IMR-90 (cell line): ENCODE data around the gene RUNDC3A. TPM values are rescaled to one million over a fixed set of nuclear protein-coding genes. Genes with fewer than 3 reads are reported as not detected.

Experiments
- ATAC-seq: fragments of 200-7000 bp; cut with Tn5 transposase; 2 replicates; pipeline ENCODE4 v1.9.1; 2020; ENCODE audit warnings: low read depth, mild to moderate bottlenecking, moderate library complexity
- BruUV-seq: library from RNA; stranded (reverse); fragments of 400-500 nt; replicated peaks from 2 replicates; lab custom pipeline; 2021; lab: Mats Ljungman, UMichigan
- CTCF ChIA-PET: fragments of 300-600 bp; formaldehyde crosslinking; extraction: SDS; loops from one replicate; lab custom pipeline; 2021; ENCODE audit warnings: antibody characterized with exemption; lab: Yijun Ruan, JAX
- POLR2A ChIA-PET: fragments of 300-600 bp; sonication (Branson Sonifier 250); formaldehyde crosslinking; loops from one replicate; lab custom pipeline; 2022; ENCODE audit warnings: antibody characterized with exemption; ENCODE audit not compliant: unreplicated experiment; lab: Charles Lee
- DNase-seq: peaks from one replicate; pipeline ENCODE4 v3.0.0; 2013
- H2AFZ ChIP-seq: replicated peaks from 2 replicates; pipeline ENCODE3; 2013; ENCODE audit warnings: low read length, mild to moderate bottlenecking; ENCODE audit not compliant: poor library complexity
- H2AK5ac ChIP-seq: 2 replicates; pipeline ENCODE4 v1.6.1; 2013; ENCODE audit warnings: low read depth, low read length, inconsistent platforms
- H2AK9ac ChIP-seq: replicated peaks from 2 replicates; pipeline ENCODE3; 2013; ENCODE audit warnings: mild to moderate bottlenecking, low read depth, low read length, moderate library complexity; ENCODE audit not compliant: poor library complexity
- H2BK120ac ChIP-seq: 2 replicates; pipeline ENCODE4 v1.6.1; 2013; ENCODE audit warnings: low read depth, low read length, inconsistent platforms
- H2BK15ac ChIP-seq: 3 replicates; pipeline ENCODE4 v1.6.1; 2013; ENCODE audit warnings: low read depth, low read length, inconsistent platforms
- H2BK20ac ChIP-seq: 2 replicates; pipeline ENCODE4 v1.6.1; 2013; ENCODE audit warnings: low read depth, mild to moderate bottlenecking, inconsistent platforms, low read length, moderate library complexity
- H2BK5ac ChIP-seq: 2 replicates; pipeline ENCODE4 v1.6.1; 2013; ENCODE audit warnings: mild to moderate bottlenecking, low read depth, low read length, inconsistent platforms; ENCODE audit not compliant: poor library complexity, severe bottlenecking
- H3K14ac ChIP-seq: replicated peaks from 2 replicates; pipeline ENCODE4 v1.6.1; 2013; ENCODE audit warnings: low read depth, low read length, inconsistent platforms
- H3K18ac ChIP-seq: 2 replicates; pipeline ENCODE4 v1.6.1; 2013; ENCODE audit warnings: low read depth, low read length, control low read depth
- H3K23ac ChIP-seq: 2 replicates; pipeline ENCODE4 v1.6.1; 2013; ENCODE audit warnings: low read depth, low read length, inconsistent platforms
- H3K27ac ChIP-seq: 2 replicates; pipeline ENCODE4 v1.5.1; 2013; ENCODE audit warnings: mild to moderate bottlenecking, control low read depth, low read length; ENCODE audit not compliant: insufficient read depth
- H3K27me3 ChIP-seq: 2 replicates; pipeline ENCODE4 v1.6.1; 2013; ENCODE audit warnings: low read length; ENCODE audit not compliant: control insufficient read depth, insufficient read depth
- H3K36me3 ChIP-seq: 2 replicates; pipeline ENCODE4 v1.6.1; 2013; ENCODE audit warnings: low read length, mixed read lengths; ENCODE audit not compliant: control insufficient read depth, insufficient read depth
- H3K4ac ChIP-seq: 2 replicates; pipeline ENCODE4 v1.6.1; 2013; ENCODE audit warnings: low read depth, low read length, inconsistent platforms
- H3K4me1 ChIP-seq: 2 replicates; pipeline ENCODE4 v1.6.1; 2013; ENCODE audit warnings: low read length, mixed read lengths; ENCODE audit not compliant: control insufficient read depth, insufficient read depth
- H3K4me2 ChIP-seq: 2 replicates; pipeline ENCODE4 v1.6.1; 2013; ENCODE audit warnings: low read depth, mild to moderate bottlenecking, control low read depth, low read length, moderate library complexity
- H3K4me3 ChIP-seq: 2 replicates; pipeline ENCODE4 v1.5.1; 2013; ENCODE audit warnings: low read depth, mild to moderate bottlenecking, control low read depth, low read length, moderate library complexity; ENCODE audit not compliant: insufficient read depth
- H3K56ac ChIP-seq: 2 replicates; pipeline ENCODE4 v1.6.1; 2013; ENCODE audit warnings: low read length, inconsistent platforms; ENCODE audit not compliant: insufficient read depth; ENCODE audit errors: extremely low read depth
- H3K79me1 ChIP-seq, 2 experiments: 2 replicates each; pipeline ENCODE4 v1.6.1; 2013; ENCODE audit warnings: low read length in 2 of 2, inconsistent platforms in 1 of 2, low read depth in 1 of 2
- H3K9ac ChIP-seq: 2 replicates; pipeline ENCODE4 v1.6.1; 2013; ENCODE audit warnings: low read depth, low read length, control low read depth
- H3K9me1 ChIP-seq: 2 replicates; pipeline ENCODE4 v1.6.1; 2013; ENCODE audit warnings: low read length, inconsistent platforms; ENCODE audit not compliant: insufficient read depth
- H3K9me3 ChIP-seq: 2 replicates; pipeline ENCODE4 v1.6.1; 2013; ENCODE audit warnings: low read length; ENCODE audit not compliant: control insufficient read depth, insufficient read depth
- H4K20me1 ChIP-seq: 2 replicates; pipeline ENCODE4 v1.6.1; 2013; ENCODE audit warnings: low read length, inconsistent platforms; ENCODE audit not compliant: insufficient read depth
- H4K5ac ChIP-seq: 2 replicates; pipeline ENCODE4 v1.6.1; 2013; ENCODE audit warnings: mild to moderate bottlenecking, low read depth, low read length, control low read depth
- H4K8ac ChIP-seq, 2 experiments: 2 replicates each; pipeline ENCODE4 v1.6.1; 2013; ENCODE audit warnings: low read depth in 2 of 2, low read length in 2 of 2, control low read depth in 1 of 2, inconsistent platforms in 1 of 2
- H4K91ac ChIP-seq: 2 replicates; pipeline ENCODE4 v1.6.1; 2013; ENCODE audit warnings: low read depth, low read length, inconsistent platforms; ENCODE audit not compliant: insufficient read depth
- CHD1 ChIP-seq: IDR thresholded peaks from 2 replicates; pipeline ENCODE4 v1.6.1; 2012; ENCODE audit warnings: low read depth, low read length, improper control_type of control experiment
- FOS ChIP-seq: fragments of 150-350 bp; IDR thresholded peaks from 2 replicates; pipeline ENCODE4 v1.6.1; 2016; ENCODE audit warnings: low read depth, low read length
- MAFK ChIP-seq: IDR thresholded peaks from 2 replicates; pipeline ENCODE4 v1.6.1; 2012; ENCODE audit warnings: low read depth, low read length, improper control_type of control experiment
- MAZ ChIP-seq: IDR thresholded peaks from 2 replicates; pipeline ENCODE4 v1.6.1; 2012; ENCODE audit warnings: low read depth, mild to moderate bottlenecking, low read length, improper control_type of control experiment, moderate library complexity, borderline replicate concordance
- POLR2A ChIP-seq: IDR thresholded peaks from 2 replicates; pipeline ENCODE4 v1.6.1; 2012; ENCODE audit warnings: mild to moderate bottlenecking, low read depth, low read length
- RCOR1 ChIP-seq: IDR thresholded peaks from 2 replicates; pipeline ENCODE4 v1.6.1; 2012; ENCODE audit warnings: mild to moderate bottlenecking, low read length, improper control_type of control experiment; ENCODE audit not compliant: insufficient replicate concordance
- SMC3 ChIP-seq: fragments of 150-350 bp; IDR thresholded peaks from 2 replicates; pipeline ENCODE4 v1.6.1; 2016; ENCODE audit warnings: low read depth, mild to moderate bottlenecking, antibody characterized with exemption, low read length, moderate library complexity
- WGBS, 2 experiments: methylation state at CpG; one replicate each; pipeline versions ENCODE4 v1.1.5 to v1.1.7; 2013; ENCODE audit warnings: missing lambda C conversion rate in 2 of 2; ENCODE audit not compliant: insufficient read length in 1 of 2; ENCODE audit errors: extremely low coverage in 2 of 2; 5-methylcytosine and 5-hydroxymethylcytosine counted together
- dilution Hi-C: fragments of 300-500 bp; cut with HindIII; formaldehyde crosslinking; loops from one replicate; pipeline ENCODE4 v1.14.3; 2018; ENCODE audit warnings: low sequenced_read_pairs; ENCODE audit not compliant: unreplicated experiment
- in situ Hi-C: fragments of 300-500 bp; cut with MboI; formaldehyde crosslinking; loops from 3 replicates; pipeline ENCODE4 v1.14.3; 2019; ENCODE audit warnings: low sequenced_read_pairs, inconsistent platforms, mixed read lengths
- intact Hi-C: fragments of 100-400 bp; cut with micrococcal nuclease; formaldehyde crosslinking; loops from 2 replicates; pipeline ENCODE4 v1.10.0; 2022
- polyA plus RNA-seq, 3 experiments: library from polyadenylated mRNA; depleted of rRNA; stranded (reverse); fragments of >200 nt; gene quantifications; 2 replicates each; pipeline ENCODE4 v1.2.3, GENCODE V29; 2012; ENCODE audit warnings: low replicate concordance in 1 of 3
- total RNA-seq: library from RNA; depleted of rRNA; stranded (reverse); fragments of >200 nt; gene quantifications from 2 replicates; pipeline ENCODE4 v1.2.3, GENCODE V29; 2012
- TF ChIP-seq, protein P1 (sequence below): conservative IDR thresholded peaks from 2 replicates; pipeline ENCODE4 v1.5.1; 2012; ENCODE audit warnings: mild to moderate bottlenecking, low read depth, low read length, improper control_type of control experiment

RUNDC3A gene
- total and polyA plus RNA-seq, 2 of the 4 experiments (the other 2 are of a cell fraction) = under 0.01 to 0.34 TPM

GRCh38 chr17:44307387-44308186, 814 bp upstream of the RUNDC3A start:
- DNase-seq (no peak), ATAC-seq (peak; percentile 68)
- TF ChIP-seq SMC3 = no peak
- TF ChIP-seq CHD1 = no peak
- TF ChIP-seq, protein P1, sequence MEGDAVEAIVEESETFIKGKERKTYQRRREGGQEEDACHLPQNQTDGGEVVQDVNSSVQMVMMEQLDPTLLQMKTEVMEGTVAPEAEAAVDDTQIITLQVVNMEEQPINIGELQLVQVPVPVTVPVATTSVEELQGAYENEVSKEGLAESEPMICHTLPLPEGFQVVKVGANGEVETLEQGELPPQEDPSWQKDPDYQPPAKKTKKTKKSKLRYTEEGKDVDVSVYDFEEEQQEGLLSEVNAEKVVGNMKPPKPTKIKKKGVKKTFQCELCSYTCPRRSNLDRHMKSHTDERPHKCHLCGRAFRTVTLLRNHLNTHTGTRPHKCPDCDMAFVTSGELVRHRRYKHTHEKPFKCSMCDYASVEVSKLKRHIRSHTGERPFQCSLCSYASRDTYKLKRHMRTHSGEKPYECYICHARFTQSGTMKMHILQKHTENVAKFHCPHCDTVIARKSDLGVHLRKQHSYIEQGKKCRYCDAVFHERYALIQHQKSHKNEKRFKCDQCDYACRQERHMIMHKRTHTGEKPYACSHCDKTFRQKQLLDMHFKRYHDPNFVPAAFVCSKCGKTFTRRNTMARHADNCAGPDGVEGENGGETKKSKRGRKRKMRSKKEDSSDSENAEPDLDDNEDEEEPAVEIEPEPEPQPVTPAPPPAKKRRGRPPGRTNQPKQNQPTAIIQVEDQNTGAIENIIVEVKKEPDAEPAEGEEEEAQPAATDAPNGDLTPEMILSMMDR = no peak
- TF ChIP-seq POLR2A = no peak
- TF ChIP-seq MAFK = no peak
- no peak for TF ChIP-seq FOS
- no peak for TF ChIP-seq MAZ
- no peak for TF ChIP-seq RCOR1
- H3K56ac ChIP-seq = no peak overlapping the region
- no peaks in the 10 kb centered on the region for H3K9me3 ChIP-seq
- H4K20me1 ChIP-seq = no peaks in the 10 kb centered on the region
- peak overlapping the region; percentile 89 for H3K4me2 ChIP-seq
- dilution Hi-C loops = no loop called here
- ChIA-PET CTCF (no interaction called here), POLR2A (no interaction called here)
- H4K5ac ChIP-seq = no peak overlapping the region
- H3K79me1 ChIP-seq = no peaks in the 10 kb centered on the region
- intact Hi-C loops = loop anchor here (5.0 kb wide), 1 partner anchor 85 kb away; no protein-coding TSS in a partner anchor
- H3K18ac ChIP-seq = no peak overlapping the region
- peak overlapping the region; percentile 70 for H2AFZ ChIP-seq
- H4K91ac ChIP-seq = no peak overlapping the region
- H2AK5ac ChIP-seq = no peak overlapping the region
- H3K27me3 ChIP-seq = peaks cover 45% of the 10 kb centered on the region
- no TSS peak for BruUV-seq
- H2BK15ac ChIP-seq = no peak overlapping the region
- H2BK120ac ChIP-seq = no peak overlapping the region
- no peak overlapping the region for H4K8ac ChIP-seq
- H3K4me1 ChIP-seq = peaks cover 4% of the 10 kb centered on the region; the same call in 1 of the 2 replicates
- in situ Hi-C loops = no loop called here
- H2BK20ac ChIP-seq = no peak overlapping the region
- no peak overlapping the region for H3K23ac ChIP-seq
- H3K36me3 ChIP-seq = no peaks in the 10 kb centered on the region
- 0% methylated on average over 1 of the region's 26 CpGs; no CpG with 5 or more reads in 1 of the 2 experiments for WGBS, 2 experiments
- H3K9ac ChIP-seq = no peak overlapping the region
- no peak overlapping the region for H2BK5ac ChIP-seq
- no peak overlapping the region for H3K14ac ChIP-seq
- no peak overlapping the region for H3K27ac ChIP-seq
- peak overlapping the region; percentile 41 for H3K4me3 ChIP-seq
- H2AK9ac ChIP-seq = no peak overlapping the region
- no peaks in the 10 kb centered on the region for H3K9me1 ChIP-seq
- H3K4ac ChIP-seq = no peak overlapping the region
